HG03280 (cell line): ENCODE data around the gene RASSF6.
"Not testable (repeated sequence)": the region's sequence is repeated elsewhere in the genome, so short reads cannot be mapped to it uniquely, and the experiment has no call there.

Experiments used
- ATAC-seq: cut with Tn5 transposase; IDR thresholded peaks from one replicate; pipeline ENCODE4 v1.9.1; 2021; ENCODE audit warnings: mild to moderate bottlenecking, moderate library complexity; ENCODE audit not compliant: unreplicated experiment

RASSF6 gene

GRCh38 chr4:73583666-73584065 lies 36.6 kb downstream of the RASSF6 start:
- no peak for ATAC-seq

GRCh38 chr4:73577371-73577770 lies 42.9 kb downstream of the RASSF6 start:
- no peak for ATAC-seq

GRCh38 chr4:73576381-73576780 lies 43.9 kb downstream of the RASSF6 start:
- no peak for ATAC-seq

GRCh38 chr4:73575660-73576059 lies 44.6 kb downstream of the RASSF6 start:
- no peak for ATAC-seq

GRCh38 chr4:73573794-73574528 lies 46.3 kb downstream of the RASSF6 start:
- peak; percentile 70 for ATAC-seq

GRCh38 chr4:73550865-73551264 lies 69.4 kb downstream of the RASSF6 start:
- ATAC-seq, result not testable (repeated sequence)

GRCh38 chr4:73544620-73545019 lies 75.6 kb downstream of the RASSF6 start:
- no peak for ATAC-seq

- no peak for ATAC-seq
These were observed 79.0 kb downstream of the RASSF6 start for GRCh38 chr4:73541251-73541650.

GRCh38 chr4:73540826-73541225 lies 79.4 kb downstream of the RASSF6 start:
- ATAC-seq, result no peak

GRCh38 chr4:73539386-73539785 lies 80.8 kb downstream of the RASSF6 start:
- ATAC-seq, result no peak

- ATAC-seq, result no peak
These were observed 82.1 kb downstream of the RASSF6 start for GRCh38 chr4:73538162-73538561.

GRCh38 chr4:73533515-73534422 lies 86.5 kb downstream of the RASSF6 start:
- no peak for ATAC-seq

GRCh38 chr4:73528171-73528570 lies 92.1 kb downstream of the RASSF6 start:
- no peak for ATAC-seq

GRCh38 chr4:73527196-73527595 lies 93.0 kb downstream of the RASSF6 start:
- peak; percentile 64 for ATAC-seq

GRCh38 chr4:73525611-73526010 lies 94.6 kb downstream of the RASSF6 start:
- ATAC-seq, result no peak

- ATAC-seq, result no peak
These were observed 97.1 kb downstream of the RASSF6 start for GRCh38 chr4:73523126-73523525.
